Loucy (cell line): ENCODE results near the gene RASGEF1B.

Experiments used
- CTCF ChIP-seq: fragments of 200-600 bp; sonication (generic); conservative IDR thresholded peaks from 2 replicates; pipeline ENCODE4 v1.5.1; 2014; ENCODE audit warnings: mild to moderate bottlenecking, antibody characterized with exemption, low read length
- EZH2phosphoT487 ChIP-seq: fragments of 200-600 bp; IDR thresholded peaks from 2 replicates; pipeline ENCODE4 v1.6.1; 2018; ENCODE audit warnings: antibody characterized with exemption, mild to moderate bottlenecking, moderate library complexity, borderline replicate concordance

- TF ChIP-seq CTCF (no peak), EZH2phosphoT487 (no peak)
These were observed 12.5 kb downstream of the RASGEF1B start for GRCh38 chr4:81459228-81459627.
